ENCODE results near the gene TCHH. TPM values are rescaled to one million over a fixed set of nuclear protein-coding genes. Genes with fewer than 3 reads are reported as not detected.
"Not testable (repeated sequence)": the region's sequence is repeated elsewhere in the genome, so short reads cannot be mapped to it uniquely, and the experiment has no call there.

TCHH gene
- polyA plus RNA-seq, 3 donors: 0.03 to 0.06 (median 0.03) TPM

- DNase-seq (ENCODE audit: low read depth in 3 of 3, low spot score in 2 of 3): no peak
Observed at GRCh38 chr1:152112101-152112884, 3.0 kb downstream of the TCHH start.

GRCh38 chr1:152111515-152111968, 3.7 kb downstream of the TCHH start:
- peak in 1 of 3 donors; percentile 29 for DNase-seq (ENCODE audit: low read depth in 3 of 3, low spot score in 2 of 3)

DNA sequence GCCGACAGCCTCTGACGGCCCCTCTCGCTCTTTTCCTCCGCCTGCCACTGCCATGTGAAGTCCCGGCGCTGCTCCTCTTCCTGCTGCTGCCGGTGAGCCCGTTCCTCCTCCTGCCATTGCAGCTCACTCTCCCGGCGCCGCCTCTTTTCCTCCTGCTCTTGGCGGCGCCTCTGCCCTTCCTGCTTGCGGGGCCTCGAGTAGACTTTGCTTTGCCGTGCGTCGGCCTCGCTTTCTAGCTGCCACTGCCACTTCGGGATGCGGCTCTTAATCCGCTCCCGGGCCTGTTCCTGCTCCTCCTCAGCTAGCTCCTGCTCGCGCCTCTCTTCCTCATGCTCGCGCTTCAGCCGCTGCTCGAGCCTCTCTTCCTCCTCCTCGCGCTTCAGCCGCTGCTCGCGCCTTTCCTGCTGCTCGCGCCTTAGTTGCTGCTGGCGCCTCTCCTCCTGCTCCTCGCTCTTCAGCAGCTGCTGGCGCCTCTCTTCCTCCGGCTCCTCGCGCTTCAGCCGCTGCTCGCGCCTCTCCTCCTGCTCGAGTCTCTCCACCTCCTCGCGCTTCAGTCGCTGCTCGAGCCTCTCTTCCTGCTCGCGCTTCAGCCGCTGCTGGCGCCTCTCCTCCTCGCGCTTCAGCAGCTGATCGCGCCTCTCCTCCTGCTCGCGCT, 4.3 kb downstream of the TCHH start:
- DNase-seq (ENCODE audit: low read depth in 3 of 3, low spot score in 2 of 3): peak in 1 of 3 donors; percentile 32

DNA sequence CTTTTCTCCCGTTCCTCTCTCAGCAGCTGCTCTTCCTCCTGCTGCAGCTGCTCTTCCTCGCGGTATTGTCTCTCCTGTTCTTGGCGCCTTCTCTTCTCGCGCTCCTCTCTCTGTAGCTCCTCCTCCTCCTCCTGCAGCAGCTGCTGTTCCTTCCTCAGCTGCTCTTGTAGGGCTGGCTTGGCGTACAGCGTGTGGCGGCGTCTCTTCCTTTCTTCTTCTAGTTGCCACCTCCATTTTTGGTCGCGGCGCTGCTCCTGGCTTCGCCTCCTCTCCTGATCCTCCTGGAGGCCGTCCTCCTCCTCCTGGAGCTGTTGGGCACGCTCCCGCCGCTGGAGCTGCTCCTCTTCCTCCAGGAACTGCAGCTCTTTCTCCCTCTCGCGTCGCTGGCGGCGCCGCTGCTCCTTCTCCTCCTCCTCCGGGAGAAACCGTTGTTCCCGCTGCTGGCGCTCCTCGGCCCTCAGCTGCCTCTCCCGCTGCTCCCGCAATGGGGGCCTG, 4.8 kb downstream of the TCHH start:
- DNase-seq (ENCODE audit: low read depth in 3 of 3, low spot score in 2 of 3): peak in 1 of 3 donors; percentile 12

DNA sequence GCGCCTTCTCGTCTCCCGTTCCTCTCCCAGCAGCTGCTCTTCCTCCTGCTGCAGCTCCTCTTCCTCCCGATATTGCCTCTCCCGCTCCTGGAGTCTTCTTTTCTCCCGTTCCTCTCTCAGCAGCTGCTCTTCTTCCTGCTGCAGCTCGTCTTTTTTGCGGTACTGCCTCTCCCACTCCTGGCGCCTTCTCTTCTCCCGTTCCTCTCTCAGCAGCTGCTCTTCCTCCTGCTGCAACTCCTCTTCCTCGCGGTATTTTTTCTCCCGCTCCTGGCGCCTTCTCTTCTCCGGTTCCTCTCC, 5.3 kb downstream of the TCHH start:
- no peak for DNase-seq (ENCODE audit: low read depth in 3 of 3, low spot score in 2 of 3)

GRCh38 chr1:152109231-152109997, 5.8 kb downstream of the TCHH start:
- DNase-seq (ENCODE audit: low read depth in 3 of 3, low spot score in 2 of 3): peak in 1 of 3 donors; percentile 32

DNA sequence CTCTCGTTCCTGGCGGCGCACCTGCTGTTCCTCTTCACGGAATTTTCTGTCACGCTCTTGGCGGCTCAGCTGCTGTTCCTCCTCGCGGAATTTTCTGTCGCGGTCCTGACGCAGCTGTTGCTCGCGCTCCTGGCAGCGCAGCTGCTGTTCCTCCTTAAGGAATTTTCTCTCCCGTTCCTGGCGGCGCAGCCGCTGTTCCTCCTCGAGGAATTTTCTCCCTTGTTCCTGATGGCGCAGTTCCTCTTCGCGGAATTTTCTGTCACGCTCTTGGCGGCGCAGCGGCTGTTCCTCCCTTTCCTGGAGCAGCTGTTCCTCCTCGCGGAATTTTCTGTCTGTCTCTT, 6.4 kb downstream of the TCHH start:
- DNase-seq (ENCODE audit: low read depth in 3 of 3, low spot score in 2 of 3): peak in 1 of 3 donors; percentile 1

DNA sequence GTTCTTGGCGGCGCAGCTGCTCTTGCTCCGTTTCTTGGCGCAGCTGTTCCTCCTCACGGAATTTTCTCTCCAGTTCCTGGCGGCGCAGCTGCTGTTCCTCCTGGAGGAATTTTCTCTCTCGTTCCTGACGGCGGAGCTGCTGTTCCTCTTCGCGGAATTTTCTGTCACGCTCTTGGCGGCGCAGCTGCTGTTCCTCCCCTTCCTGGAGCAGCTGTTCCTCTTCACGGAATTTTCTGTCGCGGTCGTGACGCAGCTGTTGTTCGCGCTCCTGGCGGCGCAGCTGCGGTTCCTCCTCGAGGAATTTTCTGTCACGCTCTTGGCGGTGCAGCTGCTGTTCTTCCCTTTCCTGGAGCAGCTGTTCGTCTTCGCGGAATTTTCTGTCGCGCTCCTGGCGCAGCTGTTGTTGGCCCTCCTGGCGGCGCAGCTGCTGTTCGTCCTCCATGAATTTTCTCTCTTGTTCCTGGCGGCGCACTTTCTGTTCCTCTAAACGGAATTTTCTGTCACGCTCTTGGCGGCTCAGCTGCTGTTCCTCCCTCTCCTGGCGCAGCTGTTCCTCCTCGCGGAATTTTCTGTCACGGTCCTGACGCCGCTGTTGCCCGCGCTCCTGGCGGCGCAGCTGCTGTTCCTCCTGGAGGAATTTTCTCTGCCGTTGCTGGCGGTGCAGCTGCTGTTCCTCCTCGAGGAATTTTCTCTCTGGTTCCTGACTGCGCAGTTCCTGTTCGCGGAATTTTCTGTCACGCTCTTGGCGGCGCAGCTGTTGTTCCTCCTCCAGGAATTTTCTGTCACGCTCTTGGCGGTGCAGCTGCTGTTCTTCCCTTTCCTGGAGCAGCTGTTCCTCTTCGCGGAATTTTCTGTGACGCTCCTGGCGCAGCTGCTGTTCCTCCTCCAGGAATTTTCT, 7.0 kb downstream of the TCHH start:
- DNase-seq (ENCODE audit: low read depth in 3 of 3, low spot score in 2 of 3): peak in 1 of 3 donors; percentile 12

- DNase-seq (ENCODE audit: low read depth in 3 of 3, low spot score in 2 of 3): no peak
Observed at GRCh38 chr1:152107031-152107983, 7.9 kb downstream of the TCHH start.

- no peak for DNase-seq (ENCODE audit: low read depth in 3 of 3, low spot score in 2 of 3)
Observed at GRCh38 chr1:152104854-152105253, 10.4 kb downstream of the TCHH start.

DNA sequence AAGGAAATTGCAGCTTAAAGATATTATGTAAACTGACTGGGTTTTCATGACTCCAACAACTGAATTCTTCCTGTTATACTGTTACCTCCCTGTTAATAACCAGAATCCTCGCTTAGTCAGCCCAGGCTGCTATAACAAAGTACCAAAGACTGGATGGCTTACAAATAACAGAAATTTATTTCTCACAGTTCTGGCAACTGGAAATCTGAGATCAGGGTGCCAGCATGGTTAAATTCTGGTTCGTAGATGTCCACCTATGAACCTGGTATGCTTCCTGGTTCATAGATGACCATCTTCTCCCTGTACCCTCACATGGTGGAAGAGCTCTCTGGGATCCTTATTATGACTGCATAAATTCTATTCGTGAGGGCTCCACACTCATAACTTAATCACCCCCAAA, 18.3 kb downstream of the TCHH start:
- no peak for DNase-seq (ENCODE audit: low read depth in 3 of 3, low spot score in 2 of 3)

- DNase-seq (ENCODE audit: low read depth in 3 of 3, low spot score in 2 of 3): no peak
Observed at GRCh38 chr1:152089014-152089674, 26.1 kb downstream of the TCHH start, which contains the start of gene TCHHL1. TSS of gene TCHHL1 (minus strand) at chr1:152089064. CDS start at chr1:152088143, 921 bp downstream.

DNA sequence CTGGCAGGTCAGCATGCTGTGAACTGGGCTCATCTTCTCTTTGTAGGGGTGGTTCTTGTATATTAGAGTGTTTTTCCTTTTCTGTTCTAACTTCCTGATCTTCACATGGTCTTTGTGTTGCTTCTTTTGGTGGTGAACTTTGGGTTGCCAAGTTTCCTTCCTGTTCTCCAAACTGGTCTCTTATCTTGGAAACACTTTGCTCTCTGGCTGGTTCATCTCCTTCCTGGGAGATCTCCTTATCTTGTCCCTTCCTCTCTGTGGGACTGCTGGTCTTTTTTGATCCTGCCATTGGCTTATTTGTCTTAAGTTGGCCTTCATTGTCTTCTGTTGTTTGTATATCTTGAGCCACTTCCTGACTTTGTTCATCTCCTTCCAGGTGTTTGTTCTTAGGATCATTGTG, 28.5 kb downstream of the TCHH start:
- DNase-seq (ENCODE audit: low read depth in 3 of 3, low spot score in 2 of 3): no peak

DNA sequence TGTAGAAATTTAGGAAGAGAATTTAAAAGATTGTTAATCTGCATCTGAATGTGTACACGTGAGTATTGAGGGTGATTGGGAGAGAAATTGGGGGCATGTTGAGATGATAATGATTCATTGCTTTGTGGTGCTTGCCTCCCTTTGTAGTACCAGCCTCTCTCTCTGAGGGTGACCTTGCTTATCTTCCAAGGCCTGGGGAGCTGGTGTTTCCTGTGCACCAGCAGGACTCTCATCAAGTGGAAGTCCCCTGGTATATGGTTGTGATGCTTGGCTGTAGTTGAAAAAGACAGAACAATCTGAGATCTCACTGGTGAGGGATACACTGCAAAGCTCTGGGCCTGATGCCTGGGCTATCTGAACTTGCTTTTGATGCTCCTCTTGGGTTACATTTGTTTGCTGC, 30.4 kb downstream of the TCHH start:
- no peak for DNase-seq (ENCODE audit: low read depth in 3 of 3, low spot score in 2 of 3)

DNA sequence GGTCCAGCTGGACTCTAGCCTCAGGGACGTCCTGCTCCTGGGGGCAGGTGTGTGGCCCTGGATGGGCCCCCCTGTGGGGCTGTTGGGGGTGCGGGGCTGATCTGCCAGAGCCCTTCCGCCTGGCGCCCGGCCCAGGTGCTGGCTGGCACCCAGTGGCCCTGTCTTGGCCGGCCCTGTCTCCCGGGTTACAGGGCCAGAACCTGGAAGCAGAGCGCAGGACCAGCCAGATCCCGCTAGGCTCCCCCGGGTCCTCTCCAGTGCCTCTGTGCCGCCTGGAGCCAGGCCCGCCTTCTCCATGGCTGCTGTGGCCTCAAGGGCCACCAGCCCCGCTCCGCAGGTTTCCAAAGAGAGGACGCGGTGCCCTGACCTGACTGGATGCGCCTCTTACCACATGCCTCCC, 34.2 kb downstream of the TCHH start:
- DNase-seq (ENCODE audit: low read depth in 3 of 3, low spot score in 2 of 3): not testable (repeated sequence)

DNA sequence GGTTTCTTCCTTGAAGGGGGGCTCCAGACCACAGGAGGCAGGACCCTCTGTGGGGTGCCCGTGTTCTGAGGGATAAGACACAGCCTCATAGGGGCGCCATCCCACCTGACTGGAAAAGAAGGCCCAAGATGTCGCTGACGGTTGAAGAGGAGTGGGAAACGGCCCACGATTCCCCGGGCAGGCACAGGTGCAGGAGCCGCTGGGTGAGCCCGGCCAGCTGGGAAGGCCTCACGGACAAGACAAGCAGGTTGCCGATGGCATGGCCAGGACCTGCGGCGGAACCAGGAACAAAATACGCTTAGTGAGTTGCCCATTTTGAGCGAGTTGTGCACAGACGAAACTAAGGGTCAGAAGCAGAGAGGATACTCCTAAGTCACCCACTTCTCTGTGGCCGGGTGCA, 34.8 kb downstream of the TCHH start:
- not testable (repeated sequence) for DNase-seq (ENCODE audit: low read depth in 3 of 3, low spot score in 2 of 3)

DNA sequence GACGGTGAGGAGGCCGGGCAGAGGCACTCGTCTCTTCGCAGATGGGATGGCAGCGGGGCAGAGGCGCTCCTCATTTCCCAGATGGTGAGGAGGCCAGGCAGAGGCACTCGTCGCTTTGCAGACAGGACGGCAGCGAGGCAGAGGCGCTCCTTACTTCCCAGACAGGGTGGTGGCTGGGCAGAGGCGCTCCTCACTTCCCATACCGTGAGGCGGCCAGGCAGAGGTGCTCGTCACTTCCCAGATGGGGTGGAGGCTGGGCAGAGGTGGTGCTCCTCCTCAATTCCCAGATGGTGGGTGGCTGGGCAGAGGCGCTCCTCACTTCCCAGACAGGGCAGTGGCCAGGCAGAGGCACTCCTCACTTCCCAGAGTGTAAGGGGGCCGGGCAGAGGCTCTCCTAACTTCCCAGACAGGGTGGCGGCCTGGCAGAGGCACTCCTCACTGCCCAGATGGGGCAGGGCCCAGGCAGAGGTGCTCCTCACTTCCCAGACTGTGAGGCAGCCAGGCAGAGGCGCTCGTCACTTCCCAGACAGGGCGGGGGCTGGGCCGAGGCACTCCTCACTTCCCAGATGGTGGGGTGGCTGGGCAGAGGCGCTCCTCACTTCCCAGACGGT, 36.3 kb downstream of the TCHH start:
- no peak for DNase-seq (ENCODE audit: low read depth in 3 of 3, low spot score in 2 of 3)

GRCh38 chr1:152072311-152072710, 42.9 kb downstream of the TCHH start:
- DNase-seq (ENCODE audit: low read depth in 3 of 3, low spot score in 2 of 3): no peak
